ENCODE results near the gene MAST4. TPM values are rescaled to one million over a fixed set of nuclear protein-coding genes. Genes with fewer than 3 reads are reported as not detected.

Gene MAST4
- total RNA-seq, 1 donor from 2014 or later, result 0.99 TPM

- no peak overlapping the region for H3K9ac ChIP-seq
Measured at GRCh38 chr5:67094476-67095300, 498.5 kb downstream of the MAST4 start.

GRCh38 chr5:67095346-67096171 is 499.4 kb downstream of the MAST4 start:
- H3K4me2 ChIP-seq, result no peak overlapping the region

More at GRCh38 chr5:67094476-67095300, 498.5 kb downstream of the MAST4 start:
- Histone ChIP-seq H3K27me3 (no peaks in the 10 kb centered on the region), H3K4me2 (peak overlapping the region; percentile 17), H3F3A (ENCODE audit: low read depth) (peaks cover 15% of the 10 kb centered on the region), H4K20me1 (ENCODE audit: low read depth) (no peaks in the 10 kb centered on the region), H2AFZ (replicated peaks) (peak overlapping the region; percentile 58), H3K36me3 (no peaks in the 10 kb centered on the region), H3K27ac (peak overlapping the region; percentile 67), H3K9me3 (ENCODE audit: low read depth) (no peaks in the 10 kb centered on the region), H3K4me3 (no peak overlapping the region), H3K79me2 (ENCODE audit: low read depth) (no peaks in the 10 kb centered on the region), H3K4me1 (peaks cover 29% of the 10 kb centered on the region)
- Mint-ChIP-seq H3K27me3 (ENCODE audit: insufficient read depth, low read depth) (no peaks in the 10 kb centered on the region), H3K4me3 (peak overlapping the region; percentile 44), H3K27ac (peak overlapping the region; percentile 78), H3K4me1 (peaks cover 32% of the 10 kb centered on the region), H3K9me3 (no peaks in the 10 kb centered on the region), H3K36me3 (peaks cover 2% of the 10 kb centered on the region)
- TF ChIP-seq EZH2 (IDR thresholded peaks at IDR 0.05), result no peak
- DNase-seq (ENCODE audit: low spot score), result peak; percentile 38

GRCh38 chr5:67098656-67099055 is 502.5 kb downstream of the MAST4 start:
- TF ChIP-seq EZH2phosphoT487 (IDR thresholded peaks at IDR 0.05) (no peak), EZH2 (IDR thresholded peaks at IDR 0.05) (no peak), CTCF (IDR thresholded peaks at IDR 0.05) (no peak)
- no peaks in the 10 kb centered on the region for H3K27me3 Mint-ChIP-seq (ENCODE audit: insufficient read depth, low read depth)
- peaks cover 15% of the 10 kb centered on the region for H3F3A ChIP-seq (ENCODE audit: low read depth)
- H3K36me3 Mint-ChIP-seq, result no peaks in the 10 kb centered on the region
- H3K4me3 Mint-ChIP-seq, result no peak overlapping the region
- no peak overlapping the region for H3K9ac ChIP-seq
- H2AFZ ChIP-seq (replicated peaks), result no peak overlapping the region
- H4K20me1 ChIP-seq (ENCODE audit: low read depth), result no peaks in the 10 kb centered on the region
- H3K27ac Mint-ChIP-seq, result no peak overlapping the region
- no peaks in the 10 kb centered on the region for H3K36me3 ChIP-seq
- H3K9me3 ChIP-seq (ENCODE audit: low read depth), result no peaks in the 10 kb centered on the region
- H3K27me3 ChIP-seq, result no peaks in the 10 kb centered on the region
- H3K9me3 Mint-ChIP-seq, result no peaks in the 10 kb centered on the region
- H3K4me1 ChIP-seq, result peaks cover 20% of the 10 kb centered on the region
- no peak for DNase-seq (ENCODE audit: low spot score)
- H3K4me2 ChIP-seq, result no peak overlapping the region
- H3K27ac ChIP-seq, result no peak overlapping the region
- H3K4me3 ChIP-seq, result no peak overlapping the region
- H3K79me2 ChIP-seq (ENCODE audit: low read depth), result no peaks in the 10 kb centered on the region
- H3K4me1 Mint-ChIP-seq, result peaks cover 31% of the 10 kb centered on the region

More at GRCh38 chr5:67095346-67096171, 499.4 kb downstream of the MAST4 start:
- H3K36me3 ChIP-seq, result no peaks in the 10 kb centered on the region
- H2AFZ ChIP-seq (replicated peaks), result no peak overlapping the region
- no peak overlapping the region for H3K4me3 ChIP-seq
- H3K27ac Mint-ChIP-seq, result peak overlapping the region; percentile 78
- H3K9ac ChIP-seq, result no peak overlapping the region
- no peak overlapping the region for H3K4me3 Mint-ChIP-seq
- H3K36me3 Mint-ChIP-seq, result peaks cover under 1% of the 10 kb centered on the region
- peaks cover 15% of the 10 kb centered on the region for H3F3A ChIP-seq (ENCODE audit: low read depth)
- no peaks in the 10 kb centered on the region for H3K27me3 ChIP-seq
- TF ChIP-seq EZH2phosphoT487 (IDR thresholded peaks at IDR 0.05) (no peak), CTCF (IDR thresholded peaks at IDR 0.05) (no peak), EZH2 (IDR thresholded peaks at IDR 0.05) (no peak)
- H3K4me1 ChIP-seq, result peaks cover 29% of the 10 kb centered on the region
- H3K27me3 Mint-ChIP-seq (ENCODE audit: insufficient read depth, low read depth), result no peaks in the 10 kb centered on the region
- no peaks in the 10 kb centered on the region for H3K9me3 ChIP-seq (ENCODE audit: low read depth)
- H3K27ac ChIP-seq, result peak overlapping the region; percentile 67
- H3K79me2 ChIP-seq (ENCODE audit: low read depth), result no peaks in the 10 kb centered on the region
- no peaks in the 10 kb centered on the region for H4K20me1 ChIP-seq (ENCODE audit: low read depth)
- no peaks in the 10 kb centered on the region for H3K9me3 Mint-ChIP-seq
- peaks cover 32% of the 10 kb centered on the region for H3K4me1 Mint-ChIP-seq
- DNase-seq (ENCODE audit: low spot score), result peak; percentile 19

Measured in neural progenitor cell (in vitro differentiated cells).